Astrocyte (in vitro differentiated cells and primary cell): ENCODE results near the gene ANKRD34C.

ENCODE experiments used
- CTCF ChIP-seq: IDR thresholded peaks from 2 replicates; pipeline ENCODE4 v1.5.1; 2011; ENCODE audit warnings: low read depth, mild to moderate bottlenecking, inconsistent platforms, low read length, moderate library complexity; ENCODE audit not compliant: insufficient read depth
- EZH2 ChIP-seq: IDR thresholded peaks from 2 replicates; pipeline ENCODE4 v1.6.1; 2012; ENCODE audit warnings: mild to moderate bottlenecking, low read length, inconsistent platforms; ENCODE audit not compliant: insufficient read depth

GRCh38 chr15:79310985-79311900 lies 28.7 kb downstream of the ANKRD34C start, which contains the start of gene TMED3:
- TF ChIP-seq CTCF (no peak), EZH2 (no peak)
